HL-60 (cell line): Measurements from ENCODE around the gene LAS1L.

Experiments used
- DNase-seq, 2 experiments: peaks; one replicate each; pipeline ENCODE4 v3.0.0-alpha.2; 2010 to 2020; ENCODE audit warnings: low read depth in 1 of 2, low spot score in 1 of 2
- H3K27ac ChIP-seq: fragments of 250-450 bp; sonication (Bioruptor Pico); replicated peaks from 2 replicates; pipeline ENCODE4 v1.5.1; 2020; ENCODE audit warnings: mild to moderate bottlenecking, moderate library complexity
- H3K27me3 ChIP-seq: fragments of 250-450 bp; sonication (Bioruptor Pico); 2 replicates; pipeline ENCODE4 v1.5.1; 2021; ENCODE audit warnings: mild to moderate bottlenecking, moderate library complexity; ENCODE audit not compliant: insufficient read depth, poor library complexity, severe bottlenecking
- H3K4me3 ChIP-seq: replicated peaks from 2 replicates; pipeline ENCODE4 v1.5.1; 2011; ENCODE audit warnings: mild to moderate bottlenecking, control low read depth, low read length; ENCODE audit not compliant: insufficient read depth
- GABPA ChIP-seq: IDR thresholded peaks from 2 replicates; pipeline ENCODE4 v1.6.1; 2012; ENCODE audit warnings: low read depth
- POLR2AphosphoS5 ChIP-seq: IDR thresholded peaks from 2 replicates; pipeline ENCODE4 v1.6.1; 2012; ENCODE audit warnings: low read depth
- REST ChIP-seq: IDR thresholded peaks from 2 replicates; pipeline ENCODE4 v1.6.1; 2012; ENCODE audit warnings: low read depth; ENCODE audit not compliant: insufficient replicate concordance
- SPI1 ChIP-seq: IDR thresholded peaks from 2 replicates; pipeline ENCODE4 v1.6.1; 2012; ENCODE audit warnings: low read depth, mild to moderate bottlenecking, borderline replicate concordance
- TF ChIP-seq, protein P1 (sequence below): IDR thresholded peaks from one replicate; pipeline ENCODE4 v1.5.1; 2011; ENCODE audit warnings: low read length, control low read depth, inconsistent platforms; ENCODE audit not compliant: insufficient read depth

The LAS1L gene

GRCh38 chrX:65578346-65578745, 43.8 kb upstream of the LAS1L start:
- TF ChIP-seq, protein P1, sequence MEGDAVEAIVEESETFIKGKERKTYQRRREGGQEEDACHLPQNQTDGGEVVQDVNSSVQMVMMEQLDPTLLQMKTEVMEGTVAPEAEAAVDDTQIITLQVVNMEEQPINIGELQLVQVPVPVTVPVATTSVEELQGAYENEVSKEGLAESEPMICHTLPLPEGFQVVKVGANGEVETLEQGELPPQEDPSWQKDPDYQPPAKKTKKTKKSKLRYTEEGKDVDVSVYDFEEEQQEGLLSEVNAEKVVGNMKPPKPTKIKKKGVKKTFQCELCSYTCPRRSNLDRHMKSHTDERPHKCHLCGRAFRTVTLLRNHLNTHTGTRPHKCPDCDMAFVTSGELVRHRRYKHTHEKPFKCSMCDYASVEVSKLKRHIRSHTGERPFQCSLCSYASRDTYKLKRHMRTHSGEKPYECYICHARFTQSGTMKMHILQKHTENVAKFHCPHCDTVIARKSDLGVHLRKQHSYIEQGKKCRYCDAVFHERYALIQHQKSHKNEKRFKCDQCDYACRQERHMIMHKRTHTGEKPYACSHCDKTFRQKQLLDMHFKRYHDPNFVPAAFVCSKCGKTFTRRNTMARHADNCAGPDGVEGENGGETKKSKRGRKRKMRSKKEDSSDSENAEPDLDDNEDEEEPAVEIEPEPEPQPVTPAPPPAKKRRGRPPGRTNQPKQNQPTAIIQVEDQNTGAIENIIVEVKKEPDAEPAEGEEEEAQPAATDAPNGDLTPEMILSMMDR = no peak
- TF ChIP-seq GABPA (no peak), POLR2AphosphoS5 (no peak), REST (no peak), SPI1 (no peak)

GRCh38 chrX:65576160-65576559, 41.6 kb upstream of the LAS1L start:
- TF ChIP-seq GABPA (no peak), POLR2AphosphoS5 (no peak), REST (no peak), SPI1 (no peak)
- TF ChIP-seq, protein P1 = no peak

More at GRCh38 chrX:65578346-65578745, 43.8 kb upstream of the LAS1L start:
- Histone ChIP-seq H3K4me3 (no peak overlapping the region), H3K27me3 (no peaks in the 10 kb centered on the region), H3K27ac (no peak overlapping the region)
- DNase-seq = no peak

DNA sequence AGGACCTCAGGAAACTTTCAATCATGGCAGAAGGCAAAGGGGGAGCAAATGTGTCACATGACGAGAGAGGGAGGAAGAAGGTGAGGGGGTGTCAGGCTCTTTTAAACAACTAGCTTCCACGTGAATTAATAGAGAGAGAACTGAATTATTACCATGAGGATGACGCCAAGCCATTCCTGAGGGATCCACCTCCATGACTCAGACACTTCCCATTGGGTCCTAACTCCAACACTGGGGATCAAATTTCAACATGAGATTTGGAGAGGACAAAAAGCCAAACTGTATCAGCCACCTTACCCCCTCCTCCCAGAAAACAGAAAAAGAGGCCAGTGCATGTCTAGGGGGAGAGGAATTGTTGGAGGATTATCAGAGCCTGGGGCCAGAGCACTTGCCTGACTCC, 40.4 kb upstream of the LAS1L start:
- no peak overlapping the region for H3K27ac ChIP-seq
- no peak overlapping the region for H3K4me3 ChIP-seq
- no peaks in the 10 kb centered on the region for H3K27me3 ChIP-seq
- TF ChIP-seq POLR2AphosphoS5 (no peak), GABPA (no peak), REST (no peak), SPI1 (no peak)
- TF ChIP-seq, protein P1 = no peak
- no peak for DNase-seq

More at GRCh38 chrX:65576160-65576559, 41.6 kb upstream of the LAS1L start:
- no peak for DNase-seq
- Histone ChIP-seq H3K27me3 (no peaks in the 10 kb centered on the region), H3K27ac (no peak overlapping the region), H3K4me3 (no peak overlapping the region)
